ENCODE data around the gene UNC5B. TPM values are rescaled to one million over a fixed set of nuclear protein-coding genes. Genes with fewer than 3 reads are reported as not detected.

The UNC5B gene
- total RNA-seq, 1 experiment from 2014 or later, result 49.6 TPM

- Mint-ChIP-seq H3K9me3 (no peaks in the 10 kb centered on the region), H3K27me3 (ENCODE audit: low read depth) (peaks cover 3% of the 10 kb centered on the region; the same call in 1 of the 2 replicates), H3K4me1 (peaks cover 7% of the 10 kb centered on the region), H3K36me3 (no peaks in the 10 kb centered on the region), H3K4me3 (no peak overlapping the region), H3K27ac (no peak overlapping the region)
- ChIA-PET CTCF (interaction anchor here (1.3 kb wide), 1 partner anchor 20 kb away, joined by 3 read pairs; no protein-coding TSS in a partner anchor), POLR2A (no interaction called here)
- TF ChIP-seq STAT6 (CRISPR knock-in tag; conservative IDR thresholded peaks at IDR 0.05; ENCODE audit: low read depth), result no peak
- TF ChIP-seq TEAD1 (CRISPR knock-in tag; IDR thresholded peaks at IDR 0.05), result no peak
- TF ChIP-seq RORB (CRISPR knock-in tag; IDR thresholded peaks at IDR 0.05), result no peak
- TF ChIP-seq E2F4 (CRISPR knock-in tag; IDR thresholded peaks at IDR 0.05; ENCODE audit: borderline replicate concordance, low read depth), result no peak
- TF ChIP-seq HMGA2 (CRISPR knock-in tag; IDR thresholded peaks at IDR 0.05), result no peak
- TF ChIP-seq SMAD3 (CRISPR knock-in tag; IDR thresholded peaks at IDR 0.05; ENCODE audit: borderline replicate concordance), result no peak
- no peak for TF ChIP-seq ZNF317 (CRISPR knock-in tag; IDR thresholded peaks at IDR 0.05; ENCODE audit: borderline replicate concordance, low read depth)
- no peak for TF ChIP-seq ERG (CRISPR knock-in tag; IDR thresholded peaks at IDR 0.05)
- no peak for TF ChIP-seq ATF6 (CRISPR knock-in tag; IDR thresholded peaks at IDR 0.05)
- no peak for TF ChIP-seq ZBTB43 (CRISPR knock-in tag; IDR thresholded peaks at IDR 0.05)
- TF ChIP-seq ELF4 (CRISPR knock-in tag; IDR thresholded peaks at IDR 0.05; ENCODE audit: low read depth), result no peak
- no peak for TF ChIP-seq HMGXB4 (CRISPR knock-in tag; IDR thresholded peaks at IDR 0.05)
- TF ChIP-seq USF2 (CRISPR knock-in tag; IDR thresholded peaks at IDR 0.05), result no peak
- no peak for DNase-seq (ENCODE audit: low spot score)
- ATAC-seq, result no peak
These were observed 25.2 kb upstream of the UNC5B start for GRCh38 chr10:71187197-71187596.

- DNase-seq (ENCODE audit: low spot score) (no peak), ATAC-seq (no peak)
- H3K27ac Mint-ChIP-seq, result no peak overlapping the region
- H3K4me3 Mint-ChIP-seq, result no peak overlapping the region
- CTCF ChIA-PET, result interaction anchor here (1.3 kb wide), 1 partner anchor 21 kb away, joined by 3 read pairs; no protein-coding TSS in a partner anchor
- no peaks in the 10 kb centered on the region for H3K36me3 Mint-ChIP-seq
- POLR2A ChIA-PET, result no interaction called here
- peaks cover 7% of the 10 kb centered on the region for H3K4me1 Mint-ChIP-seq
- no peaks in the 10 kb centered on the region for H3K9me3 Mint-ChIP-seq
- peaks cover 3% of the 10 kb centered on the region; the same call in 1 of the 2 replicates for H3K27me3 Mint-ChIP-seq (ENCODE audit: low read depth)
- TF ChIP-seq STAT6 (CRISPR knock-in tag; conservative IDR thresholded peaks at IDR 0.05; ENCODE audit: low read depth) (no peak), CTCF (IDR thresholded peaks at IDR 0.05) (no peak), FOXK1 (CRISPR knock-in tag; IDR thresholded peaks at IDR 0.05) (no peak), ZMAT4 (CRISPR knock-in tag; IDR thresholded peaks at IDR 0.05) (no peak), CREM (CRISPR knock-in tag; IDR thresholded peaks at IDR 0.05) (no peak)
These were observed 24.8 kb upstream of the UNC5B start for GRCh38 chr10:71187600-71187999.

Measured in WTC11 (cell line).